ENCODE results near the gene PRSS48.

DNA sequence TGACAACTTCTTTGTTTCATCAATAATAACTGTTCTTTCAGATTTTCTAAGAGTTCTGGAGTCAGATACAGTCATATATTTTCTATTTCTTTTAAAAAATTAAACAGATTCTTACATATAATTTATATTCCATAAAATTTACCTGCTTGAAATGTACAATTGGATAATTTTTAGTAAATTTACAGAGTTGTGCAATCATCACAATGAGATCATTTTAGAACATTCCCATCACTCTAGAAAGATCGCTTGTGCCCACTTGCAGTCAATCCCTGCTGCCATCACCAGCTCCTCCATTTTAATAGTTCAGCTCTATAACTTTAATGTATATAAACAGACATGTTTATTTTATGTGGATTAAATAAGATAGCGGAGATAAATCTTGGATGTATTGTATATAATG lies 29.6 kb upstream of the PRSS48 start:
- TF ChIP-seq, protein P1, sequence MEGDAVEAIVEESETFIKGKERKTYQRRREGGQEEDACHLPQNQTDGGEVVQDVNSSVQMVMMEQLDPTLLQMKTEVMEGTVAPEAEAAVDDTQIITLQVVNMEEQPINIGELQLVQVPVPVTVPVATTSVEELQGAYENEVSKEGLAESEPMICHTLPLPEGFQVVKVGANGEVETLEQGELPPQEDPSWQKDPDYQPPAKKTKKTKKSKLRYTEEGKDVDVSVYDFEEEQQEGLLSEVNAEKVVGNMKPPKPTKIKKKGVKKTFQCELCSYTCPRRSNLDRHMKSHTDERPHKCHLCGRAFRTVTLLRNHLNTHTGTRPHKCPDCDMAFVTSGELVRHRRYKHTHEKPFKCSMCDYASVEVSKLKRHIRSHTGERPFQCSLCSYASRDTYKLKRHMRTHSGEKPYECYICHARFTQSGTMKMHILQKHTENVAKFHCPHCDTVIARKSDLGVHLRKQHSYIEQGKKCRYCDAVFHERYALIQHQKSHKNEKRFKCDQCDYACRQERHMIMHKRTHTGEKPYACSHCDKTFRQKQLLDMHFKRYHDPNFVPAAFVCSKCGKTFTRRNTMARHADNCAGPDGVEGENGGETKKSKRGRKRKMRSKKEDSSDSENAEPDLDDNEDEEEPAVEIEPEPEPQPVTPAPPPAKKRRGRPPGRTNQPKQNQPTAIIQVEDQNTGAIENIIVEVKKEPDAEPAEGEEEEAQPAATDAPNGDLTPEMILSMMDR (IDR thresholded peaks at IDR 0.05) = no peak
- no peak for TF ChIP-seq POLR2AphosphoS5 (IDR thresholded peaks at IDR 0.05)
- TF ChIP-seq POLR2A (IDR thresholded peaks at IDR 0.05) = no peak
